HG02885 (cell line): ENCODE data around the gene AGR2.

Experiments
- ATAC-seq: cut with Tn5 transposase; IDR thresholded peaks from one replicate; pipeline ENCODE4 v1.9.1; 2021; ENCODE audit warnings: mild to moderate bottlenecking; ENCODE audit not compliant: unreplicated experiment, poor library complexity

AGR2 gene

DNA sequence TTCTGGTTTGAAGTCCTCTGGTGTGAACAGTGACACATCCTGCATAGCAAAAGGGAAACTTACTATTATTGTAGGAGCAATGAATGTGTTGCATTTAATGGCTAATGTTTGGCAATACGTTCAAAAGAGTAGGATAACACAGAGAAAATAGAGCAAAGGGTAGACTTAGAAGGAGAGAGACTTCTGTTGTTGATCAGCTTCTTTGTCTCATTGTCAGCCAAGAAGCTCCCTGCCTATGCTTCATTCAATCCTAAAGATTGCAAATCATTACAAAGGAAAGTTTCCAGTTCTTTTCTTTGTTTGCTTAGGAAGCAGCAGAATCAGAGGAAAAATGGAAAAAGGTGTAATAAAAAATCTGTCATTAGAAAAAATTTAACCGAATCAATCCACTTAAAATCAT lies 59.2 kb downstream of the AGR2 start:
- ATAC-seq, result no peak

DNA sequence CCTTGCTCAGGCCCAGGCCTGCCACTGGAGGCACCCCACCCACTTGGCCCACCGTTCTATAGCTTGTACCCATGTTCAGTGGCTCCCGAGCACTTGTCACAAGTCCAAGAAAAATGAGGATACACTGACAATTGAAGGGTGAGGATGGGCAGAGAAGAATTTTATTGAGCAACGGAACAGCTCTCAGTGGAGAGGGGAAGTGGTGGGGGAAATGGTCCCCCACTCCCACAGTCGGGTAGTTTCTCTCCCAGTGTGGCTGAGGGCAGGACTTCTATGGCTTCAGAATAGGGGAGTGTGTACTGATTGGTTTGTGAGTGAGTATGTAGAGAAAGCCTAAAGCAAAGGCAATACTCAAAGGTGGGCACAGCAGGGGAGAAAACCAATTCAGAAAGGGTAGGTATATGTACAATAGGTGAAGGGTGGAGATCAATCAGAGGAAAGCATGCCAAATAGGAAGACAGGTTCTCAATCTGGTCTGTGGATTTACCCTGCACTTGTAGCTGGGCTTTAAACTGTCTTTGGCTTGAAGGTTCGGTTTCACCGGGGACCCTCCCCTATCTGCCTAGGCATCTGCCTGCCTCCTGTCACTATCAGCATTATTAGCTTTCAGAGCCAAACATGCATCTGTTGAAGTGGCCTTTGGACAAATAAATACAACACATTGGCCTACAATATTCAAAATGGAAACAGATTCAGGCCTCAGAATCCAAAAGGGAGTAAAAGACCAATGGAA lies 60.1 kb downstream of the AGR2 start:
- ATAC-seq, result no peak

DNA sequence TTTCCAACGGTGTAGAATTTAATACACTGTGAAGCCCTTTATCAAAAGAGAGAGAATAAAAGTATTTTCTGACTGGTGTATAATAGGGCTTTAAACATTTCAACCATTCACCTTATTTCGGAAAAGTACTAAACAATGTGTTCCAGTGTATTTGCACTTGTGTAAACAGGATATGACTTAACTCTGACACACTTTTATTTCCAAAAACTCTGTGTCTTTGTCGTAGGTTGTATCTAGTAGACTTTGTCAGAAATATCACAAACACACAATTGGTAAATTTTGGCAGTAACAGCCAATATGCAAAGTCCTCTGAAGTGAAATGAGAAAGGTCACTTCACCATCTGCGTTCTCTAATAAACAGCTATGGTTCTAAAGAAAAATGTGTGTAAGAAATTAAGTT lies 61.6 kb downstream of the AGR2 start:
- no peak for ATAC-seq

DNA sequence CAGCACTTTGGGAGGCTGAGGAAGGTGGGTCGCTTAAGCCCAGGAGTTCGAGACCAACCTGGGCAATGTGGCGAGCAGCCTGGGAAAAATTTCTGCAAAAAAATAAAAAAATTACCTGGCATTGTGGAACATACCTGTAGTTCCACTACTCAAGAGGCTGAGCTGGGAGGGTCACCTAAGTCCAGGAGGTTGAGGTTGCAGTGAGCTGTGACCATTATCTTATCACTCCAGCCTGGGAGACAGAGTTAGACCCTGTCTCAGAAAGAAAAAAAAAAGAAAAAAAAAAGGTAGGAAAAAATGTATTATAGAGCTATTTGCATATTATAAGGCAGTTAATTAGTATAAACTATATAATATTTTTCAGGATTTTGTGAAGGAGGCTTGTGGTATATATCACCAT lies 62.3 kb downstream of the AGR2 start:
- ATAC-seq, result no peak
